Renal cortex interstitium (tissue), 11 donors: Measurements from ENCODE around the gene CLIP2. TPM values are rescaled to one million over a fixed set of nuclear protein-coding genes. Genes with fewer than 3 reads are reported as not detected.
A peak's percentile ranks its signal among the peaks of the same experiment; 100 is the strongest.
"Not testable (repeated sequence)": the region's sequence is repeated elsewhere in the genome, so short reads cannot be mapped to it uniquely, and the experiment has no call there.

ENCODE experiments used
- DNase-seq, 11 donors: peaks; one replicate each; pipeline ENCODE4 v3.0.0-alpha.2; 2013; ENCODE audit warnings: low read depth in 9 of 11, low spot score in 4 of 11; ENCODE audit errors: extremely low read depth in 1 of 11
- polyA plus RNA-seq, 3 donors: library from polyadenylated mRNA; unstranded; fragments of 120-200 nt; gene quantifications; one replicate each; pipeline ENCODE4 v1.2.1, GENCODE V29; 2013; ENCODE audit not compliant: insufficient read length in 3 of 3

The CLIP2 gene
- polyA plus RNA-seq, 3 donors: 19.6 to 32.6 (median 28.7) TPM

- DNase-seq: no peak
Measured at GRCh38 chr7:74349621-74350020, 60.4 kb downstream of the CLIP2 start.

- no peak for DNase-seq
Measured at GRCh38 chr7:74350751-74351150, 61.5 kb downstream of the CLIP2 start.

DNA sequence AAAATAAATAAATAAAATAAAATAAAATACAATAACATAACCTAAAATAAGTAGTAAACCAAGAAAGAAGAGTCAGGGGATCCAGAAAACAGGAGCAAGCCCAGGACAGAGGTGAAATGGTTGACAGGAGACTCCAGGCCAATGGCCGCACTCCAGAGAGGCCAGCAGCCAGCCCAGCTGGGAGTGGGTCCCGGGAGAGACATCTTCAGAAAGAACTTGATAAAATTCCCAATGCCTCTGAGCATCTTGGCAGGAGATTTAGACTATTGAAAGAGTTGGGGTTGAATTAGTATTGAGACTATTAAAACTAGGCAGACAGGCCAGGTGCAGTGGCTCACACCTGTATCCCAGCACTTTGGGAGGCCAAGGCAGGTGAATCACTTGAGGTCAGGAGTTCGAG lies 62.6 kb downstream of the CLIP2 start:
- DNase-seq: no peak

DNA sequence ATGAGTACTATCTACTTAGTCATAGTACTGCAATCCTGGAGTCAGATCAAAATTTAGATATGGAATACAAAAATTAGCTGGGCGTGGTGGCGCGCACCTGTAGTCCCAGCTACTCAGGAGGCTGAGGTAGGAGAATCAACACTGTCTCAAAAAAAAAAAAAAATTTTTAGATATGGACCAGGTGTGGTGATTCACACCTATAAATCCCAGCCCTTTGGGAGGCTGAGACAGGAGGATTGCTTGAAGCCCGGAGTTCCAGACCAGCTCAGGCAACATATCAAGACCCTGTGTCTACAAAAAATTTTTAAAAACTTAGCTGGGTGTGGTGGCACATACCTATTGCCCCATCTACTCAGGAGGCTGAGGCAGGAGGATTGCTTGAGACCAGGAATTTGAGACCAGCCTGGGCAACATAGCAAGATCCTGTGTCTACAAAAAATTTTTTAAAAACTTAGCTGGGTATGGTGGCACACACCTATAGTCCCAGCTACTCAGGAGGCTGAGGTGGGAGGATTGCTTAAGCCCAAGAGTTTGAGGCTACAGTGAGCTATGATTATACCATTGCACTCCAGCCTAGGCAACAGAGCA lies 63.4 kb downstream of the CLIP2 start:
- DNase-seq: not testable (repeated sequence)

DNA sequence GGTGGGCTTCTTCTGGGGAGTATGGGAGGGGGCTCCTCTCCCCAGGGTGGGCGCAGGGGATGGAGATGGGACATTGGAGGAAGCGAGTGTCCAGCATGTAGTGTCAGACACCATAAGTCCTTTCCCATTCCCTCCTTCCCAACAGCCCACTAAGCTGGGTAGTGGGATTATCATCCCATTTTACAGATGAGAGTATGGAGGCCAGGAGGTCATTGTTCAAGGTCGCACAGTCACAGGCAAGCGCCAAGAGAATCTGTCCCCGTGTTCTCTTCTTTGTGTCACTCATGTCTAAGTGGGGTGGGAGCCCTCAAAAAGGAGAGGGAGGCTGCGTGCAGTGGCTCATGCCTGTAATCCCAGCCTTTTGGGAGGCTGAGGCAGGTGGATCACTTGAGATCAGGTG lies 64.8 kb downstream of the CLIP2 start:
- DNase-seq: no peak

DNA sequence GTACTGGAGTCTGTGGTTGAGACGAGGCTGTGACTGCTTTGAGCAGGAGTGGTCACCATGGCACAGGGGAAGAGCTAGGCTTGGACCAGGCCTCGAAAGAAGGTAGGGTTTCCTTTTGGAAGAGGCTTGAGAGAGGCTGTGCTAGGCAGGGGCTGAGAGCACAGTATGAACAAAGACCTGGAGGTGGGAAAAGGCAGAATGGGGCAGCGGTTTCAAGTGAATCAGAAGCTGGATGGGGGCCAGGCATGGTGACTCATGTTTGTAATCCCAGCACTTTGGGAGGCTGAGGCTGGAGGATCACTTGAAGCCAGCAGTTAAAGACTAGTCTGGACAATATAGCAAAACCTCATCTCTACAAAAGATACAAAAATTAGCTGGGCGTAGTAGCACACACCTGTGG lies 65.9 kb downstream of the CLIP2 start:
- DNase-seq: no peak

GRCh38 chr7:74356589-74357315 lies 67.5 kb downstream of the CLIP2 start:
- no peak for DNase-seq

DNA sequence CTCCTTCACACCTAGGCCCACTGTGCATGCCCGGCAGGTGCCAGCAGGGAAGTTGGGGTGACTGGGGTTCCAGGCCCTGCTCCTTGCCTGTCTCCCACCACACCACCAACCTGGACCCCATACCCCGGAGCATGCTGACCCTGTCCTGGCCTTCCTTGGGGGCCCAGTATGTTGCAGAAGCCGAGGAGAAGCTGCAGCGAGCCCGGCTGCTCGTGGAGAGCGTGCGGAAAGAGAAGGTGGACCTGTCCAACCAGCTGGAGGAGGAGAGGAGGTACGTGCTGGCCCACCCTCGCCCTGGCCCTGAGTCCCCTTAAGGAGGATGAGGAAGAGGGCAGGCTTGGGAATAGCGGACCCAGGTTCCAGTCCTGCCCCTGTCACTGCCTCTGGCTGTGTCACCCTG lies 70.8 kb downstream of the CLIP2 start:
- no peak for DNase-seq

DNA sequence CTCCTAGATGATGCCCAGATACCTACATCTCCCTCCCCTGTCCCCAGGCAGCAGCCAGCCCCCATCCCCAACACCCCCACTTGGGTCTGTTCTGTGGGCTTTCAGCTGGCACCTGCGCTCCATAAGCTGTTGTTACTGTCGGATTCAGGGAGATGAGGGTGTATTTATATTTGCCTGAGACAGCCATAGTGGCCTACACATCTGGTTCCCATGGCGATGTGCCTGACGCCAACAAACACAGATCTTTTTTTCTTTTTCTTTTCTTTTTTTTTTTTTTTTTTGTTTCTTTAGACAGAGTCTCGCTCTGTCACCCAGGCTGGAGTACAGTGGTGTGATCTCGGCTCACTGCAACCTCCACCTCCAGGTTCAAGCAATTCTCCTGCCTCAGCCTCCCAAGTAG lies 73.1 kb downstream of the CLIP2 start:
- no peak for DNase-seq

GRCh38 chr7:74364061-74364460 lies 74.9 kb downstream of the CLIP2 start:
- DNase-seq: no peak

- peak in 4 of 11 donors; percentile 29 to 61 (median 42) for DNase-seq
Measured at GRCh38 chr7:74365322-74366022, 76.3 kb downstream of the CLIP2 start.

GRCh38 chr7:74371381-74372341 lies 82.5 kb downstream of the CLIP2 start:
- peak in 2 of 11 donors; percentile 28 to 46 for DNase-seq

DNA sequence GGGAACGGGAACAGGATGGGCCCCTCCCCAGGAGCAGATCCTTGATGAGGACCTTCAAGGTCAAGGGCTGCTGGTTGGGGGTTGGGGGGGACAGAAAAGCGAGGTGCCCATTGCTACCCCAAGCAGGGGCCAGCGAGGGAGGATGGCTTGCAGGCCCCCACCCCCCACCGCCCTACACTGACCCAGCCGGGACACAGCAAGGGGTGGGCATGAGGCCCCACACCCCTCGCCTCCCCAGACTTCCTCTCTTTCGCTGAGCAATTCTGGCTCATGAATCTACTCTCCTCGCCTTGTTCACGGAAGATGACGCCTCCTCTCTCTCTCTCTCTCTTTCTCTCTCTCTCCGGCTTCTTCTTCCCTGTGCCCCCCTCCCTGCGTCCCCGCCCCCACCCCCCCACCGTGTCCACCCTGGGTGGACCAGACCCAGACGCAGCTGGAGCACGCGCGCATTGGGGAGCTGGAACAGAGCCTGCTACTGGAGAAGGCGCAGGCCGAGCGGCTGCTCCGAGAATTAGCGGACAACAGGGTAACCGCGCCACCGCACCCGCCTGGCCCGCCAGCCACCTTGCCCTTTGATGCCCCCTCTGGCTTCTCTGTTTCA lies 83.4 kb downstream of the CLIP2 start:
- peak in 1 of 11 donors; percentile 25 for DNase-seq

- DNase-seq: no peak
Measured at GRCh38 chr7:74373536-74373935, 84.3 kb downstream of the CLIP2 start.

DNA sequence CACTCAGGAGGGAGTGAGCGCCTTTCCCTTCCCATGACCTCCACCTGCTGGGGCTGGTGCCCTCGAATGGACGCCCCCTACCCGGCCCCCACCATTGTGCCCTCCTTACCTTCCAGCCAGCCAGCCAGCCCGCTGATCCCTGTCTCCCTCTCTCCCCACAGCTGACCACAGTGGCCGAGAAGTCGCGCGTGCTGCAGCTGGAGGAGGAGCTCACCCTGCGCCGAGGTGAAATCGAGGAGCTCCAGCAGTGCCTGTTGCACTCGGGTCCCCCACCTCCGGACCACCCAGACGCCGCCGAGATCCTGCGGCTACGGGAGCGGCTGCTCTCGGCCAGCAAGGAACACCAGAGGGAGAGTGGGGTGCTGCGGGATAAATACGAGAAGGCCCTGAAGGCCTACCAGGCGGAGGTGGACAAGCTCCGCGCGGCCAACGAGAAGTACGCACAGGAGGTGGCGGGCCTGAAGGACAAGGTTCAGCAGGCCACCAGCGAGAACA lies 86.6 kb downstream of the CLIP2 start:
- no peak for DNase-seq

DNA sequence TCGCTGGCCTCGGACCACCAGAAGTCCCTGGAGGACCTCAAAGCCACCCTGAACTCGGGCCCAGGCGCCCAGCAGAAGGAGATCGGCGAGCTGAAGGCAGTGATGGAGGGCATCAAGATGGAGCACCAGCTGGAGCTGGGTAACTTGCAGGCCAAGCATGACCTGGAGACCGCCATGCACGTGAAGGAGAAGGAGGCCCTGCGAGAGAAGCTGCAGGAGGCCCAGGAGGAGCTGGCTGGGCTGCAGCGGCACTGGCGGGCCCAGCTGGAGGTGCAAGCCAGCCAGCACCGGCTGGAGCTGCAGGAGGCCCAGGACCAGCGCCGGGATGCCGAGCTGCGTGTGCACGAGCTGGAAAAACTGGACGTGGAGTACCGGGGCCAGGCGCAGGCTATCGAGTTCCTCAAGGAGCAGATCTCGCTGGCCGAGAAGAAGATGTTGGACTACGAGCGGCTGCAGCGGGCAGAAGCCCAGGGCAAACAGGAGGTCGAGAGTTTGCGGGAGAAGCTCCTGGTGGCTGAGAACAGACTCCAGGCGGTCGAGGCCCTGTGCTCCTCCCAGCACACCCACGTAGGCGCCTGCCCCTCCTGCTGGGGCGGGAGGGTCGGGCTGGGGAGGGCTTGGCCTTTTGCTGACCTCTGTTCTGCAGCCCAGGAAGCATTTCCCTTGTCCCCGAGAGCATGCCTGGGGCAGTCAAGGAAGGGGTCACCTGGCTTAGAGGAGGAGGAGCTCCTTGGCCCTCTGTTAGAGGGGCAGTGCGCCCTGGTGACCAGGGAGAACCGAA lies 87.2 kb downstream of the CLIP2 start:
- no peak for DNase-seq

DNA sequence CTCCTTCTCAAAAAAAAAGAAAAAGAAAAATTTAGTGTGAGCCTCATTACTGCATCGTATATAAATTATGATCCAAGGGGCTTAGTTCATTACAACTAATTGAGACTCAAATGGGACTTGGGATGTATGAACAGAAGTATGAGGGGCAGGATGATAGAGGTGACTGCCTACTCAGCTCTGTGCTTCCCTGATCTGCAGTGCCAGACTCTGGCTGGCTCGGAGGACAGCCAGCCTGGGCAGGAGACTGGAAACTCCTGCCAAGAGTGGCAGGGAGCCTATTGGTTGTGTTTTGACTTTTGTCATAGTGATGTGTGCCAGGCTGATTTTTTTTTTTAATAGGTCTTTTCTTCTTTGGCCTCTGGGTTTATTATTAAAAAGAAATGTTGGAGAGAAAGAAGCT lies 90.7 kb downstream of the CLIP2 start:
- DNase-seq: no peak

- DNase-seq: no peak
Measured at GRCh38 chr7:74380720-74381119, 91.5 kb downstream of the CLIP2 start.
